Hepatocyte (in vitro differentiated cells): ENCODE measurements around the gene HYAL3. TPM values are rescaled to one million over a fixed set of nuclear protein-coding genes. Genes with fewer than 3 reads are reported as not detected.
A peak's percentile ranks its signal among the peaks of the same experiment; 100 is the strongest.

ENCODE experiments used
- DNase-seq: peaks from one replicate; pipeline ENCODE4 v3.0.0-alpha.2; 2016; ENCODE audit warnings: low spot score
- H2AFZ ChIP-seq: fragments of 200-600 bp; sonication (generic); 2 replicates; pipeline ENCODE4 v1.6.0; 2016; ENCODE audit warnings: antibody characterized with exemption, mild to moderate bottlenecking
- H3K27ac ChIP-seq: fragments of 200-600 bp; sonication (generic); 2 replicates; pipeline ENCODE4 v1.5.1; 2016; ENCODE audit warnings: mild to moderate bottlenecking
- H3K27me3 ChIP-seq: fragments of 200-600 bp; sonication (generic); 2 replicates; pipeline ENCODE4 v1.6.1; 2016
- H3K36me3 ChIP-seq: fragments of 200-600 bp; sonication (generic); replicated peaks from 2 replicates; pipeline ENCODE4 v1.5.1; 2016; ENCODE audit warnings: low read depth; ENCODE audit not compliant: insufficient read depth
- H3K4me1 ChIP-seq: fragments of 200-600 bp; sonication (generic); 2 replicates; pipeline ENCODE4 v1.5.1; 2016; ENCODE audit warnings: mild to moderate bottlenecking, moderate library complexity; ENCODE audit not compliant: insufficient read depth
- H3K4me2 ChIP-seq: fragments of 200-600 bp; sonication (generic); 2 replicates; pipeline ENCODE4 v1.6.0; 2016
- H3K4me3 ChIP-seq: fragments of 200-600 bp; sonication (generic); 2 replicates; pipeline ENCODE4 v1.5.1; 2016; ENCODE audit warnings: mild to moderate bottlenecking
- H3K79me2 ChIP-seq: fragments of 200-600 bp; sonication (generic); 2 replicates; pipeline ENCODE4 v1.6.0; 2017; ENCODE audit warnings: mild to moderate bottlenecking
- H3K9me2 ChIP-seq: fragments of 200-600 bp; sonication (generic); replicated peaks from 2 replicates; pipeline ENCODE4 v1.6.0; 2017; ENCODE audit warnings: mild to moderate bottlenecking; ENCODE audit not compliant: insufficient read depth
- H3K9me3 ChIP-seq: fragments of 200-600 bp; sonication (generic); 2 replicates; pipeline ENCODE4 v1.5.1; 2016; ENCODE audit warnings: low read depth, mild to moderate bottlenecking
- H4K20me1 ChIP-seq: fragments of 200-600 bp; sonication (generic); 2 replicates; pipeline ENCODE4 v1.6.0; 2016; ENCODE audit warnings: mild to moderate bottlenecking; ENCODE audit not compliant: insufficient read depth, poor library complexity, severe bottlenecking
- CTCF ChIP-seq: fragments of 200-600 bp; sonication (generic); IDR thresholded peaks from 2 replicates; pipeline ENCODE4 v1.5.1; 2016; ENCODE audit warnings: antibody characterized with exemption, mild to moderate bottlenecking; ENCODE audit not compliant: poor library complexity
- EZH2 ChIP-seq: fragments of 200-600 bp; sonication (generic); IDR thresholded peaks from 2 replicates; pipeline ENCODE4 v1.6.1; 2016; ENCODE audit warnings: antibody characterized with exemption, mild to moderate bottlenecking, borderline replicate concordance
- EZH2phosphoT487 ChIP-seq: fragments of 200-600 bp; sonication (generic); IDR thresholded peaks from one replicate; pipeline ENCODE4 v1.6.1; 2018; ENCODE audit warnings: antibody characterized with exemption, mild to moderate bottlenecking, low read depth, moderate library complexity; ENCODE audit not compliant: unreplicated experiment, severe bottlenecking
- WGBS: methylation state at CpG from one replicate; pipeline ENCODE4 v1.1.6; 2016; ENCODE audit warnings: low lambda C conversion rate; ENCODE audit errors: missing lambda C conversion rate; 5-methylcytosine and 5-hydroxymethylcytosine counted together
- polyA plus RNA-seq: library from polyadenylated mRNA; unstranded; fragments of >200 nt; fragmentation: Nextera tagmentation; extraction: Ambion mirVana; gene quantifications from 2 replicates; pipeline ENCODE4 v1.2.1, GENCODE V29; 2016
- total RNA-seq: library from RNA; depleted of rRNA; stranded (reverse); fragments of >200 nt; gene quantifications from 2 replicates; pipeline ENCODE4 v1.2.3, GENCODE V29; 2014

The HYAL3 gene
- total and polyA plus RNA-seq, 2 experiments from 2014 or later: 3.7 to 7.0 TPM

DNA sequence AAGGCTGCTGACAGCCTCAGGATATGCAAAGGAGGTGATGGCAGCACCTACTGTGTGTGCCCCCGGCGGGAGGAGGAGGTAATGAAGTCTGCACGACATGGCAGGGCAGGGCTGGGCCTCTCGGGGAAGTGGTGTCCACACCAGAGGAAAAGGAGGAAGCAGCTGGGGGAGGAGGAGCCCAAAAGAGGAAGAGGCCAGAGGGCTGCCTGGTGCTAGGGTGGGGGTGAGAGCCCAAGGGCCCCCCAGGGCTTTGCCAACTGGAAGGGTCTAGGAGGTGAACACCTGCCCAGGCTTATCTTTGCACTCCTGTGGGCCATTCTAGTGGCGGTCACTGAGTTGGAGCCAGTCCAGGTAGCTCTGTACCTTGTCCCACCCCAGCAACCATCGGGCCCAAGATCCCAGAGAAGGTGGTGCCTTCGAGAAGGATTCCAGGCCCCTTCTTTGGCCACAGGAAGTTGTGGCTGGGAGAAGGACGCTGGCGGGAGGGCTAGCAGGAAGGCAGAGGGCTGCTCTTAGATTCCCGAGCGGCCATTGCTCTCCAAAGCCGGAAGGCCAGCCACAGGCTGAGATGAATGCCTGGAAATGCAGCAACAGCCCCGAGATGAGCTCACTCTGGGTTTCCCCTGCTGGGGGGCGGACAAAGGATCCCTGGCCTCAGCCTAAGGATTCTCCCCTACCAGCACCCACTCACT, 56.2 kb downstream of the HYAL3 start:
- Histone ChIP-seq H4K20me1 (peaks cover 59% of the 10 kb centered on the region), H3K36me3 (no peaks in the 10 kb centered on the region), H3K27me3 (no peaks in the 10 kb centered on the region), H3K9me3 (no peaks in the 10 kb centered on the region), H3K9me2 (no peaks in the 10 kb centered on the region), H3K4me2 (no peak overlapping the region), H2AFZ (no peak overlapping the region), H3K4me3 (no peak overlapping the region), H3K79me2 (peaks cover 97% of the 10 kb centered on the region), H3K27ac (peak overlapping the region; percentile 48), H3K4me1 (peaks cover 40% of the 10 kb centered on the region)
- WGBS: 75% methylated on average over 14 of the region's 14 CpGs
- TF ChIP-seq EZH2phosphoT487 (no peak), EZH2 (no peak), CTCF (no peak)
- DNase-seq: no peak

Other genes starting within 250 kb of the HYAL3 start
- 147 and 150 TPM in 2 replicates for gene RBM5, start 210.5 kb downstream of the HYAL3 start, total RNA-seq
- gene RBM5, start 210.5 kb downstream of the HYAL3 start, polyA plus RNA-seq: 64.3 and 84.9 TPM in 2 replicates
- 11.8 and 15.5 TPM in 2 replicates for gene SEMA3F, start 144.1 kb downstream of the HYAL3 start, total RNA-seq
- 13.9 and 16.8 TPM in 2 replicates for gene SEMA3F, start 144.1 kb downstream of the HYAL3 start, polyA plus RNA-seq
- gene GNAT1, start 107.8 kb downstream of the HYAL3 start, total RNA-seq: not detected in 2 replicates
- gene GNAT1, start 107.8 kb downstream of the HYAL3 start, polyA plus RNA-seq: not detected in 2 replicates
- 22.6 and 24.7 TPM in 2 replicates for gene SLC38A3, start 94.1 kb downstream of the HYAL3 start, total RNA-seq
- 37.9 and 56.6 TPM in 2 replicates for gene SLC38A3, start 94.1 kb downstream of the HYAL3 start, polyA plus RNA-seq
- 95.0 and 103 TPM in 2 replicates for gene GNAI2, start 63.2 kb downstream of the HYAL3 start, total RNA-seq
- 219 and 233 TPM in 2 replicates for gene GNAI2, start 63.2 kb downstream of the HYAL3 start, polyA plus RNA-seq
- 60.2 and 67.7 TPM in 2 replicates for gene SEMA3B, start 30.3 kb downstream of the HYAL3 start, total RNA-seq
- 104 and 135 TPM in 2 replicates for gene SEMA3B, start 30.3 kb downstream of the HYAL3 start, polyA plus RNA-seq
- 0.20 TPM in 1 of 2 replicates, not detected in the other for gene LSMEM2, start 20.3 kb downstream of the HYAL3 start, total RNA-seq
- 0.39 TPM in 1 of 2 replicates, not detected in the other for gene LSMEM2, start 20.3 kb downstream of the HYAL3 start, polyA plus RNA-seq
- gene IFRD2, start 7.0 kb downstream of the HYAL3 start, total RNA-seq: 37.0 and 41.4 TPM in 2 replicates
- gene IFRD2, start 7.0 kb downstream of the HYAL3 start, polyA plus RNA-seq: 71.6 and 76.2 TPM in 2 replicates
- gene NAA80, start within 50 bp of the HYAL3 start, total RNA-seq: 6.7 and 7.1 TPM in 2 replicates
- gene NAA80, start within 50 bp of the HYAL3 start, polyA plus RNA-seq: 17.0 and 19.5 TPM in 2 replicates
- gene HYAL1, start 4.2 kb upstream of the HYAL3 start, total RNA-seq: 22.3 and 34.3 TPM in 2 replicates
- gene HYAL1, start 4.2 kb upstream of the HYAL3 start, polyA plus RNA-seq: 5.5 and 11.8 TPM in 2 replicates
- 79.0 and 125 TPM in 2 replicates for gene HYAL2, start 23.3 kb upstream of the HYAL3 start, total RNA-seq
- 63.9 and 75.4 TPM in 2 replicates for gene HYAL2, start 23.3 kb upstream of the HYAL3 start, polyA plus RNA-seq
- gene TUSC2, start 28.8 kb upstream of the HYAL3 start, total RNA-seq: 30.0 and 33.1 TPM in 2 replicates
- 45.6 and 59.0 TPM in 2 replicates for gene TUSC2, start 28.8 kb upstream of the HYAL3 start, polyA plus RNA-seq
- gene RASSF1, start 41.4 kb upstream of the HYAL3 start, total RNA-seq: 11.3 and 13.4 TPM in 2 replicates
- gene RASSF1, start 41.4 kb upstream of the HYAL3 start, polyA plus RNA-seq: 22.9 and 30.1 TPM in 2 replicates
- gene ZMYND10, start 46.3 kb upstream of the HYAL3 start, total RNA-seq: 0.20 and 0.44 TPM in 2 replicates
- 0.18 and 0.77 TPM in 2 replicates for gene ZMYND10, start 46.3 kb upstream of the HYAL3 start, polyA plus RNA-seq
- gene NPRL2, start 51.4 kb upstream of the HYAL3 start, total RNA-seq: 22.3 and 23.5 TPM in 2 replicates
- gene NPRL2, start 51.4 kb upstream of the HYAL3 start, polyA plus RNA-seq: 27.0 and 34.6 TPM in 2 replicates
- 31.0 and 37.3 TPM in 2 replicates for gene CYB561D2, start 51.5 kb upstream of the HYAL3 start, total RNA-seq
- gene CYB561D2, start 51.5 kb upstream of the HYAL3 start, polyA plus RNA-seq: 40.5 and 46.9 TPM in 2 replicates
- gene TMEM115, start 60.1 kb upstream of the HYAL3 start, total RNA-seq: 49.3 and 63.0 TPM in 2 replicates
- gene TMEM115, start 60.1 kb upstream of the HYAL3 start, polyA plus RNA-seq: 64.5 and 69.9 TPM in 2 replicates
- 0.87 and 1.2 TPM in 2 replicates for gene CACNA2D2, start 204.2 kb upstream of the HYAL3 start, total RNA-seq
- gene CACNA2D2, start 204.2 kb upstream of the HYAL3 start, polyA plus RNA-seq: 1.4 and 1.5 TPM in 2 replicates